NCI-H82 treated with DMSO at 0.1 percent for 48 hours (cell line): ENCODE results near the gene SPTLC2.
"Not testable (repeated sequence)": the region's sequence is repeated elsewhere in the genome, so short reads cannot be mapped to it uniquely, and the experiment has no call there.

Source experiments
- DNase-seq: peaks from one replicate; lab custom pipeline; 2025; ENCODE audit not compliant: unreplicated experiment; lab: John Stamatoyannopoulos, UW

The SPTLC2 gene

DNA sequence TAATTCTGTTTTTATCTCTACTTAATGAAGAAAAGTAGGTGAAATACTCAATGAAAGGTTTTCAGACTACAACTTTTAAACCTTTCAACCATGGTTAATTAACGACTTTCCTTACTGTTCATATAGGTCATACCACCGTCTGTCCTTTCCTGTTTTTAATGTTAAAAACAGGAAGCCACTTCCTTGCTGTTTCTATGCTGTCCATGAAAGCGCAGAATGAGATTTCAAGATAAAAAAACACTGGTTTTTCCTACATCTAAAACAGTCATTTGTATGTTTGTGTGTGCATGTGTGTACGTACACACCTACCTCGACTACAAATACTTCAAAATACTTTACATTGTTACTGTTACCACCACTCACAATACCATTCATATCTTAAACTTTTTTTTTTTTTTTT is 27.3 kb downstream of the SPTLC2 start:
- DNase-seq = no peak

DNA sequence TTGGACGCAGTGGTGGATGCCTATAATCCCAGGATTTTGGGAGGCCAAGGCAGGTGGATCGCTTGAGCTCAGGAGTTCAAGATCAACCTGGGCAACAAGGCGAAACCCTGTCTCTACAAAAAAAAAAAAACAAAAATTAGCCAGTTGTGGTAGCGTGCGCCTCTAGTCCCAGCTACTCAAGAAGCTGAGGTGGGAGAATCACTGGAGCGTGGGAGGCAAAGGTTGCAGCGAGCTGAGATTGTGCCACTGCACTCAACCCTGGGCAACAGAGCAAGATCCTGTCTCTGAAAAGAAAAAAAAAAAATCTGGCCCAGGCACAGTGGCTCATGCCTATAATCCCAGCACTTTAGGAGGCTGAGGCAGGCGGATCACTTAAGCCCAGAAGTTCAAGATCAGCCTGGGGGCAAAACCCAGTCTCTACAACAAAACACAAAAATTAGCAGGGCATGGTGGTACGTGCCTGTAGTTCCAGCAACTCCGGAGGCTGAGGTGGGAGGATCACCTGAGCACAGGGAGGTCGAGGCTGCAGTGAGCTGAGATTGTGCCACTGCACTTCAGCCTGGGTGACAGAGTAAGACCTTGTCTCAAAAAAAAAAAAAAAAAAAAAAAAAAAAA is 27.9 kb downstream of the SPTLC2 start:
- DNase-seq = not testable (repeated sequence)

DNA sequence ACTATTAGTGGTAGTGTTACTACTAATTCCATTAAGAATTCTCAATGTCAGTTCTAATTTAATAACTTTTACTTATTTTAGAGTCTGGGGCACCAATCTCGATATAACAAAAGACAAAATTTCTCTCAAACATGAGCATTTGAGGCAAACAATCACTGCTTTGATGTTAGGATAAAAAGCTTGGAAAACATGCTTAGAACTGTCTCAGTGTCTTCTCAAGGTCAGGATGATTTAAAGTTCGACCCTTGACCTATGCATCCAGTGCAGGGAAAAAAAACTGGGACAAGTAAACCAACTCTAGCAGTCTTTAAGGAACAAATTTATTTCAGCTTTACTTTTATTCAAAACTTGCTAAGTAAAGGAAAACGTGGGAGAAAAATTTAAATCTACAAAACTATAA is 31.1 kb downstream of the SPTLC2 start:
- DNase-seq = no peak

DNA sequence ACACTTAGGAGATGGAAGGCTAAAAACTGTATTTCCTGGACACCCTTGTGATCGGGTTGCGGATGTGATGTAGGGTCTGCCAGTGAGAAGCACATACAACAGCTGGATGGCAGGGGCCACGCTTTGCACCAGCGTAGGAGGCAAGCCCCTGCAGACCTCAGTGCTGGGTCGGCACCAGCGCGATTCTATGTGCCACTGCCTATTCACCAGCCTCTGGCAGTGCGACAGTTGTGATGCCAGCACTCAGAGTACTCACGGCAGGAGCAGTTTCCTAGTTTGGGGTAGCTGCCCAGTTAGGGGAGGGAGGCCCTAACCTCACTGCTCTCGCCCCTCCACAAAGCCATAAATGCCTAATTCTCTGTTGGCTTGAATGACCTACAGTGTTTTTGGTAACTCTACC is 31.6 kb downstream of the SPTLC2 start:
- DNase-seq = no peak

DNA sequence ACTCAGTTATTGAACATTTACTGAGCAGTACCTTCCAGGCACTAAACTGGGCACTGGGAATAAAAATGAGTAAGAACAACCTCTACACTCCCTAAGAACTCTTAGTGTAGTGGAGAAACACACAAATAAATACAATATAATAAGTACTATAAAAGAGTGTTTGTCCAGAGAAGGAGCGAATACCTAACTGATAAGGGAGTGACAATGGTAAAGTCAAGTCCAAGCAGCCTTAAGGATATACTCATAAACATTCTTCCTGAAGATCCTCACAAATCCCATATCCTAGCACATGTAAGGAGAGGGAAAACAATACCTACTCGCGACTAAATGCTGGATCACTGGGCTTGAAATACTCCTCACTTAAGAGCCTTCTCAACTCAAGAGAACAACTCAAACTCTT is 32.8 kb downstream of the SPTLC2 start:
- no peak for DNase-seq

DNA sequence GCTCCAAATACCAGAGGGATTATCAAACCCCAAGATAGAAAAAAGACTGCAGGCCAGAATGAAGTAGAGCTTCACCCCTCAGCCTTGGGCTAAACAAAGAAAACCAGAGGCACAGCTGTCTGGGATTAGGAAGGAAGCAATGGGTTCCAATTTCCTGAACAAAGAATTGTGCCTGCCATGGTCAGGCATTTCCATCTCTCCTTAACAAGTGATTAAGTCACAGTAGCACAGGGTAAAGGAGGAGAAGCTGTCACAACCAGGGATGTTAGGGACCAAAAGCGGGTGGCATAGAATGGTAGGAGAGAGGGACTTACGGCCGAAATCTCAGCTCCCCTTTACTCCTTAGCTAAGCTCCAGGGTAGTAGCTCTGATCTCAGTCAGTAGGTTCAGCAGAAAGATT is 33.9 kb downstream of the SPTLC2 start:
- DNase-seq = peak; percentile 10

DNA sequence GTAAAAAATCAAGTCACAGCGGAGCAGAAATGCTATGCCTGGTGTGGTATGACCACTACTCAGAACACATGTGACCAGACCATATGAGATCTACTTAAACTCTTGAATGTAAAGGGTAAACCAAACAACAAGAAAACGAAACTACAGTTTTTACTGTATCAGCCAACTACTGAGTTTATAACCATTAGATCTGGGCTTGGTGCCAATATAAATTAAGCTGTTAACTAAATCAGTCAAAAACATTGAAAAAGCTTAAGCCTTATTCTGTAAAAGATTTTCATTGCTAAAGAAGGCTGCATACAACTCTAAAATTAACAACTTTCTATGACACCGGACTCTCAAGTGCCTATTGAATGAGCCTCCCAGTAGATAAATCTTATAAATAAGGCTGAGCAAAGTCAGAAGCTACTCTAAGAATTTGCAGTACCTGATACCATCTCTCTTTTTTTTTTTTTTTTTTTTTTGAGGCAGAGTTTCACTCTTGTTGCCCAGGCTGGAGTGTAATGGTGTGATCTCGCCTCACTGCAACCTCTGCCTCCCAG is 35.4 kb downstream of the SPTLC2 start:
- no peak for DNase-seq

DNA sequence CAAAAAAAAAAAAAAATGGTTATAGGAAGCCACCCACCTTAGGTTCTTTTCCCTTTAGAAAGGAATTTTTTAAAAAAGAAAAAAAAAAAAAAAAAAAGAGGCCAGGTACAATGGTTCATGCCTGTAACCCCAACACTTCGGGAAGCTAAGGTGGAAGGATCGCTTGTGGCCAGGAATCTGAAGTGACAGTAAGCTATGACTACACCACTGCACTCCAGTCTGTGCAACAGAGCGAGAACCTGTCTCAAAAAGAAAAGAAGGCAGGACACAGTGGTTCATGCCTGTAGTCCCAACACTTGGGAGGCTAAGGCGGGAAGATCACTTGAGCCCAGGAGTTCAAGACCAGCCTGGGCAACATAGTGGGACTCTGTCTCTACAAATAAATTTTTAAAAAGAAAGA is 36.0 kb downstream of the SPTLC2 start:
- DNase-seq = no peak

DNA sequence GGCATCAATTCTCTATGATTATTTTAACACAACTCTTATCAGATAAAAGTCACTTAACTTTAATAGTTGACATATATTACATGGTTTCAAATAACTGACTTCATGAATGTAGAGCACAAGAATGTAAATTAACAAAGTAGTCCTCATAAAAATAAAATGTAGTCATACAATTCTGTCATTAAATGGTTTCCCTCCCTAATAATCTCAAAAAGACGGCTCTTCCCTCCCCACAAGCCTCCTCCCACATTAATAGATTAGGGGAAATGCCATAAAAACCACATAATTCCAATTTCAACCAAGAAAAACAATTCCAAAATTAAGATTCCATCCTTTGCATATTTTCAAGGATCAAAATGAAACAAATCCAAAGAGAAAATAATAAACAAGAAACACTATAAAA is 36.7 kb downstream of the SPTLC2 start:
- no peak for DNase-seq

DNA sequence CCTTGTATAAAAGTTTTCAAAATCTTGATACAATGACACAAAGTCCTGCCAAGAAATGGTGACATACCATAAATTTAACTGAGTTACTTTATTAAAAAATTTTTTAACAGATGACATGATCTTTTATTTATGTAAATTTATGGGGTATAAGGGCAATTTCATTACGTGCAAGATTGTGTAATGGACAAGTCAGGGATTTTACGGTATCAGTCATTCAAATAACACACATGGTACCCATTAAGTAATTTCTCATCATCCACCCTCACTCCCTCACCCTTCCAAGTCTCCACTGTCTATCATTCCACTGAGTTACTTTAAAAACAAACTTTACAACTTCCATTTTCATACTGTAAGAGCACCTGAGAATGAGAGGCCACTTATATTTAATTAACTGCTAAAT is 37.4 kb downstream of the SPTLC2 start:
- DNase-seq = no peak

DNA sequence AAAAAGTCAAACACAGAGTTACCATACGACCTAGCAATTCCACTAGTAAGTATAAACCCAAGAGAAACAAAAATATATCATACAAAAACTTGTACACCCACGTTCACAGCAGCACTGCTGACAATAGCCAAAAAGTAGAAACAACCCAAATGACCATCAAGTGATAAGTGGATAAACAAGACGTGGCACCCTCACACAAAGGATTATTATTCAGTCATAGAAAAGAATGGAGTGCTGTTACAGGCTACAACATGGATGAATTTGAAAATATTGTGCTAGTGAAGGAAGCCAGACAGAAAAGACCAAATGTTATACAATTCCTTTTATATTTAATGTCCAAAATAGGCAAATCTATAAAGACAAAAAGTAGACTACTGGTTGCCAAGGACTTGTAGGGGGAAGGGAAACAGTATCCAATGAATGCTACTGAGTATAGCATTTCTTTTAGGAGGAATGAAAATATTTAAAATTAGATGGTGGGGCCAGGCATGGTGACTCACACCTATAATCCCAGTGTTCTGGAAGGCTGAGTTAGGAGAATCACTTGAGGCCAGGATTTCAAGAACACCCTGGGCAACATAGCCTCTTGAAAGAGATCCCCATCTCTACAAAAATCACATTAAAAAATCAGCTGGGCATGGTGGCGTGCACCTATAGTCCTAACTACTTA is 41.9 kb downstream of the SPTLC2 start:
- DNase-seq = no peak

DNA sequence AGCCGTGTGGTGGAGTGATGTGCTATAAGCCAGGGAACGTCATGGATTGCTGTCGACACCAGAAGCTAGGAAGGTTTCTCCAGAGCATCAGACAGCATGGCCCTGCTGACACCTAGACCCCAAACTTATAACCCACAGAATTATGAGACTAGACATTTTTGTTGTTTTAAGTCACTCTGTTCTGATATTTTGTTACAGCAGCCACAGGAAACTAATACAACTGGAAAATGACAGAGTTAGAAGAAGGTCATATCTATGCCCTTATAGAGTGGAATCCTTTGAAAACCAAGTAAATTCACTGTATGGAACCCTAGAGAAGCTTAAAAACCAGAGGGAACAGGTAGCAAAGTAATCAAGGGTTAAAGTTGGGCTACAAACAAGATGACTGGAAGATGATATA is 42.5 kb downstream of the SPTLC2 start:
- DNase-seq = no peak

DNA sequence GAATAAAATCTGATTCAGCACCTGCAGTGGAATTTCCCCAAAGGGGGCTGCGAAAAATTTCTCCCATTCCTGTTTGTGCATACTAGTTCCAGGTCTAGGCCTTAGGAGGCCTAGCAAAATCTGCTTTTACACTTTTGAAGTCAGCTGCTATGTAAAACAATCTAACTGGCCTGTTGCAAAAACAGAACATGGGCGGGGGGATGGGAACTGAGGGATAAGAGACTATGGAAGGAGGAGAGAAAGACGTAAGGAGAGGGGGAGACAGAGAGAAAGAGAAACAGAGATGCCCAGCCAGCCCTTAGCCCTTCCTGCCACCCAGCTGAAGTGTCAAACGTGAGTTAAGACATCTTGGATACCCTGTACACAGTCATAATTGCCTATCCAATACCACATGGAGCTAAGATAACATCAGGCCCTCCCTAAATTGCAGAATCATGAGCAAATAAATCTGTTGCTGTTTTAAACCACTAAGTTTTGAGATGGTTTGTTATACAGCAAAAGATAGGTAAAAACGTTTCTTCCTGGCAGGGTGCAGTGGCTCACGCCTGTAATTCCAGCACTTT is 45.6 kb downstream of the SPTLC2 start:
- no peak for DNase-seq

DNA sequence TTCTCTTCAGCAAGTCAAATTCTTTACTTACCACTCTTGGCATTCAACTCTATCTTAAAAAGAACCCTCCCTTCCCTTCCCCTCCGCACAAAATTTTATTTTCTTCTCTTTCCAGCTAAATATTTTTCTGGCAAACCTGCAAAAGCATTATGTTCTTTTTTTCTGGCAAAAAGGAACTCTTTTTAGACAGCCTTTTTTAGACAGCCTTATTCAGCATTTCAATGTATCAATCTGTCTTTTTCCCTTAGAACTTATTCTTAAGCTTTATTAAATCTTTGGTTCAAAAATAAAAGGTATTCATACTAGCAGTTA is 50.5 kb downstream of the SPTLC2 start:
- DNase-seq = no peak

DNA sequence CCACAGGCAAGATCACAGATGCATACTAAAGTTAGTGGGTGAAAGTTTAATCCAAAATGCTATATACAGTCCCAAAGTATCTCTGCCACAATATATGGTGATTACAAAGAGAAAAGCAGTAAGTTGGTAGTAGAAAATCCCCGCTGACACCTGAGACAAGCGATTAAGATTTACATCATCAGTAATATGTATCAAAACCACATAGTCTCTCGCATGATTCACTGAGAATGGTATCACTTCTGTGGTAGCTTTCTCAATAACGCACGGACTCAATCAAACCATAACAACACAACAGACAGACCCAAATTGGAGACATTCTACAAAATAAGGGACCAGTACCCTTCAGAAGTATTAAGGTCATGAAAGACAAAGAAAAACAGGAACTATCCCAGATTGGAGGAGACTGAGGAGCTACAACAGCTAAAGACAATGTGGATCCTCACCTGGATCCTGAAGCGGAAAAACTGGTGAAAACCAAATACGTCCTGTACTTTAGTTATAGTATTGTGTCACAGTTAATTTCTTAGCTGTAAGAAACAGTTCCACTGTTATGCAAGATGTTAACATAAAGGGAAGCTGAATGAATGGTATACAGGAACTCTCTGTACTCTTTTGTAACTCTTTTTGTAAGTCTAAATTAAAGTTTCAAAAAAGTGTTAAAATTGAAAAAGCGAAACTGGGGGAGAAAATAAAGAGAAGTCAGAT is 51.0 kb downstream of the SPTLC2 start:
- no peak for DNase-seq

DNA sequence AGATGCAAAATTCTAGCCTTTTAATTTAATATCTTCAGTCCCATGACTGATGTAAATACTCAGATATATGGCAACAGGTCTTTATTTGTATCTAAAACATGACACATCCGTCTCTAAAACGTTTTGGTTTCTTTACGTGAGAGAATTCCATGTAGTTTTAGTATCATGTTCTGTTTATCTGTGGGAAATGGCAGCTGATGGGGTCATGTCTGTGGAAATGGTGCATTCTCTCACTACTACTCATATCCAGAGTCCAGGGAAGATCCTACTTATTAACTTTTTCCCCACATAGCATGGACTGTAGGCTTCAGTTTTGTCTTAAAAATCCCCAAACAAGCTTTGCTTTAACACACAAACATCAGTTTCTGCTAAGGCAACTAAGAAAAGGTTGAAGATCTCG is 53.8 kb downstream of the SPTLC2 start:
- DNase-seq = no peak

DNA sequence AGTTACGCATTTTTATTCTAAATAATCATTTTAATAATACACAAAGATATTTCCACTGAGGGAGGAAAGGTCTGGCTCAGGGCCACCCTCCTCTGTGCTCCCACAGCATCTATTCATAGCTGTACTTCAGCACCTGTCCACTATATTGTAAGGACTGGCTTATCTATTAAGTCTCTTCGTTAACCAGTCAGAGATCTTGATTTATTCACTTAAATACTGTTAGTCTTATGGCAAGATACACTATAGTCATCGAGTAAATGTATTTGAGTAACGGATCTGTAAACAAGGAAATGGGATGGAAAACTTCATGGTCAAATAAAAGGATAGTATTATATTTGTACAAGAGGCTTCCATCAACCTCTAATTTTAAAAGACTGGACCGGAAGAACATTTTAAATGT is 54.6 kb downstream of the SPTLC2 start:
- no peak for DNase-seq

DNA sequence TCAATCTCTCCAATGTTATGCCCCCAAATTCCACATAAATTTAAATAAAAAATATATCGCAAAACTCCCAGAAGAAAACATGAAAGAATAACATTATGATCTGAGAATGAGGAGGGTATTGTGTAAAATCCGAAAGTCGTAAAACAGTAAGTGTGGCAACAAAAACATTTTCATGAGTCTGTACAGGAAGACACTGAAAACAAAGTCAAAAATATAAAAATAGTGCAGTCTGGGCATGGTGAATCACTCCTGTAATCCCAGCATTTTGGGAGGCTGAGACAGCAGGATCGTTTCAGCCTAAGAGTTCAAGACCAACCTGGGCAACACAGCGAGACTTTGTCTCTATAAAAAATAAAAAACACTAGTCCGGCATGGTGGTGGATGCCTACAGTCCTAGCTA is 57.1 kb downstream of the SPTLC2 start:
- no peak for DNase-seq

DNA sequence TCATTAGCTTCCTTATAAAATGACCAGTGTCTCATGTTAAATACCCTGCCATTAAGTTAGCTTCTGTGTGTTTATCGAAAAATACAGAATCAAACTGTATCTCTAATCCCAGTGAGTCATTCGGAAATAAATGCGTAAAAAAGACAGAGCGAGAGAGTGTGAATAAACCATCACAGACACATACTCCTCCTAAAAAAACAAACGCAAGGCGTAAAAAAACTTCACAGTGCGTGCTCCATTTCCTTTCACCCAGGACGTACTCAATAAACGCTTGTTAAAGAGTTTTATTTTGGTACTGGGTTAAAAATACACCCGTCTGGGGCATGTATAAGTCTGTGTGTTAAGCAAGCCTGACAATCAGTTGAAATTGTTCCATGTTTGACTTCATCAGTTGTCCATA is 59.0 kb downstream of the SPTLC2 start:
- no peak for DNase-seq

DNA sequence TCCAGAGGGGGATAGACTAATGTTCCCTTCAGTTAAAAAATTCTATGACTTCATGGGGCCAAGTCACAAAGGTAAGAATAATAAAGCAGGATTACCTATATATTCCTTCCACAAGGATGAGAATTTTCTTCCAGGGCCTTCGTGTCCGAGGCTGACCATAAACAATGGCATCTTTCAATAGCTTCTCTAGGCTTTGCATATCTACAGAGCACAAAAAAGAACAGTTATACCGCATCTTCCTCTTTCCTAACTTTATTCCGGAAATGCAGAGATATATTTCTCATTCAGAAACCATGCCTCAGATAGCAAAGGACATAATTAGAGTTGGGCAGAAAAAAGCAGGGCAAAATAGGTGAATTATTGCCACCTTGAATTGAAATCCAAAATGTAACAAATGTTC is 59.5 kb downstream of the SPTLC2 start:
- no peak for DNase-seq

DNA sequence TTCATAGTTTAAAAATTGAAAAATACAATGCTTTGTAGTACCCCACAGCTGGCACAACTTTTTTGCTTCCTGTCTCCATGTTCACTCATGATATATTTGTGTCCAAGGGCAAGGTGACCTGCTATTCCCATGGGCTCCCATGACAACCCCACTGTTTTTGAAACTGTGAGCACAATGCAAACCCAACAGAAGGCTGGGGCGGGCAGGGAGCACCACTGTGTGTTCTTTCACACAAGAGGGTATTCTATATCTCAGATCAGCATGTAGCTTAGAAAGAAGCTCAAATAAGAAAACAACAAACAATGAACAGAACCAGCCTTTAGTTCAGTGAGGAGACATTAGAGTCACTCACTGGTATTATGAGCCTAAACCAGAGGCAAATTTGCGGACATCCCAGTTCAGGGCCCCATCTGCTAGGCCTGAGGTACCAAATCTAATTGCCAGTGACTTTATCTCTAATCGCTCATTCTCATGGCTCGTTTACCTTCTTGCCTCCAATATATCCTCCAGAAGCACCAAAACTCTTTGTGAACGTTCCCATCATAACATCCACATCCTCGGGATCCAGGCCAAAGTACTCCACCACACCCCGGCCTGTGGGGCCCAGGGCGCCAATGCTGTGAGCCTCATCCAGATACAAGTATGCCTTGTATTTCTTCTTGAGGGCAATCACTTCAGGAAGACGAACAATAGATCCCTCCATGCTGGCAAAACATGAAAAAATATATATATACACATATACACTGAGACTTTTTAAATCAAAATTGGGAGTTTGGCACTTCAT is 61.4 kb downstream of the SPTLC2 start:
- no peak for DNase-seq
